ENCODE measurements around the gene ANKRD62.

ANKRD62 gene

DNA sequence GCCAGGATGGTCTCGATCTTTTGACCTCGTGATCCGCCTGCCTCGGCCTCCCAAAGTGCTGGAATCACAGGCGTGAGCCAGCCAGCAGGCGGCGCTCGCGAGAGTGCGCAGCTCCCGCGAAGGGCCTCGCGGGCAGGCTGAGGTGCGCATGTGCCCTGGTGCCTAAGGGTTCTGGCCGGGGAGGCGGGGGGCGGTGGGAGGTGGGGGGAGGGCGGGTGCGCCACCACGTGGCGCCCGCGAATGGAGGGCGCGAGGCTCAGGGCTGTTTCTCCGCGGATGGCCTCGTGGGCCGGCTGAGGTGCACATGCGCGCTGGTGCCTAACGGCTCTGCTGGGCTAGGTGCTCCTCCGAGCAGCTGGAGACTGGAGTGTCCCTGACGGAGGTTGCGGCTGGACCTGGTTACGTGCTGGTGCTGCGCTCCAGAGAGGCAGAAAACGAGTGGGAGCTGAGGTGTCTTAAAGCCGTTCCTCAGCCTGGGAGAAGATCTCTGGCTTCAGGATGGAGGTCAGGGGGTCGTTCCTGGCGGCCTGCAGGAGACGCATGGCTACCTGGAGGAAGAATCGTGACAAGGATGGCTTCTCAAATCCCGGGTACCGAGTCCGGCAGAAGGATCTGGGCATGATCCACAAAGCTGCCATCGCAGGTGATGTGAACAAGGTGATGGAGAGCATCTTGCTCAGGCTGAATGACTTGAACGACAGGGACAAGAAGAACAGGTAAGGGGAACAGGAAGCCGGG is at the start of gene ANKRD62:
Gene ANKRD62 (plus strand): TSS at position 324 of the 738 bp plus-strand sequence. CDS start 175 bp downstream, at position 499.
- DNase-seq (ENCODE audit: low read depth), result no peak

DNA sequence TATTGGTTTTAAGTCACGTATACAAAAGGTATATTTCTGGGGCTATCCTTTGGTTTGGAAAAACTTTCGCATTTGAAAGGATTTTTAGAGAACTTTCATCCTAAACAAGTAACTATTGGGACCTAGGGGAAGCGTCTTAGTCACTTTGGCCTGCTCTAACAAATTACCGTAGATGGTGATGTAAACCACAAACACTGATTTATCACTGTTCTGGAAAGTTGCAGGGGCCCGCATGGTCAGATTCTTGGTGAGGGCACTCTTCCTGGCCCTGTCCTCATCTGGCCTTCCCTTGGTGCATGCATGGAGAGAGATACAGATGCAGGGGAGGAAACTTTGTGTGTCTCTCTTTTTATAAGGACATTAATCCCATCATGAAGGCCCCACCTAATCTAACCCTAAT is 49.1 kb upstream of the ANKRD62 start:
- no peak for DNase-seq (ENCODE audit: low read depth)

DNA sequence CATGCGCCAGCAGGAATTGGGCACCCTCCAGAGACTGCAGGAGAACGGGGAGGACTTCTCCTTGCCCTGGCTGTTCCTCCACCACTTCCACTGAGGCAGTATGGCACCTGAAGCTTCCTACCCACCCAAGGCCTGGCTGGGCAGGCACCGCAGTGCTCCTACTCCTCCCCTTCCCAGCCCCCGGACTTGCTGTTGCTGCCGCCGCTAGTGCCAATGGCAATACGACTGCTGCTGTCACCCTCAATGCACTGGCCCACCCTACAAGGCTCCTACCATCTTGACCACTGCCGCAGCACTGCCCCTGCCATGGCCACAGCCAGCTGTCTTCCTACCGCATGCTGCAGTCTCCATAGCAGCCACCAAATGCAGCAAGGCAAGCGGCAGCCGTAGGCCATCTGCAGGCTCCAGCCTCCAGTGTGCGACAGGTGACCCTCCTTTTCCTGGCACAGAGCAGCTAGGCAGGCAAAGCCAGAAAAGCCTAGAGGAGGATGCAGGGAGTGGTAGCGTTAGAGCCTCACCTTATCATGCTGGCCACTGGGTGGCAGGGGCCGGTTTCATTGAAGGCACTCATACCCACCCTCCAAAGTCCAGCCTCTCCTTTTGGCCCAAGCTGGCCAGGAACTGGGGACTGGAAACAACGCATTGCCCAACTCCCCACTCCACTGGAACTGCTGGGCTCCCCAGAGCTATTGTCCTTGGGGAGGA is 47.4 kb upstream of the ANKRD62 start:
- DNase-seq (ENCODE audit: low read depth), result no peak

DNA sequence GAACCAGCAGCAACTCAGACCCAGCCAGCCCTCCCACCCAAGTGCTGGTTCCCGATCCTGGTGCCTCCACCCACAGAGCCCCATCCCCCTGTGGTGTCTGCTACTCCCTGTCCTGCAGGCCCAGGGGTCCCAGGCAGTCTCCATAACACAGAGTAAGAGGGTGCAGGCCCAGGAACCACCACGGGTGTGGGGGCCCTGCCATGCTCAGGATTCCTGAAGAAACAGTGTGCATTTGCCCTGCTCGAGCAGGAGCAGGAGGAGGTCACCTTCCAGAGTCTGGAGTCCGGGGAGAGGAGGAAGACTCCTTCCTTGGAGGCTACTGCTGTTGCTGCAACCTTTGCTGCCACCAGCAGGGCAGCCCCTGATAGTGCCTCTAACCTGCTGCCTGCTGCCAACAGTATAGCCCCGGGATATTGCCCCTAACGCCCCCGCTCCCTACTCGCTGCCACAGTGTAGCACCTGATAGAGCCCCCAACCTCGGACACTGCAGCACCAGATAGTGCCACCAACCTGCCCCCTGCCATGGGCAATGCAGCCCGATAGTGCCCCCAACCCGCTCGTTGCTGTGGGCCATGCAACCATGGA is 46.8 kb upstream of the ANKRD62 start:
- no peak for DNase-seq (ENCODE audit: low read depth)

DNA sequence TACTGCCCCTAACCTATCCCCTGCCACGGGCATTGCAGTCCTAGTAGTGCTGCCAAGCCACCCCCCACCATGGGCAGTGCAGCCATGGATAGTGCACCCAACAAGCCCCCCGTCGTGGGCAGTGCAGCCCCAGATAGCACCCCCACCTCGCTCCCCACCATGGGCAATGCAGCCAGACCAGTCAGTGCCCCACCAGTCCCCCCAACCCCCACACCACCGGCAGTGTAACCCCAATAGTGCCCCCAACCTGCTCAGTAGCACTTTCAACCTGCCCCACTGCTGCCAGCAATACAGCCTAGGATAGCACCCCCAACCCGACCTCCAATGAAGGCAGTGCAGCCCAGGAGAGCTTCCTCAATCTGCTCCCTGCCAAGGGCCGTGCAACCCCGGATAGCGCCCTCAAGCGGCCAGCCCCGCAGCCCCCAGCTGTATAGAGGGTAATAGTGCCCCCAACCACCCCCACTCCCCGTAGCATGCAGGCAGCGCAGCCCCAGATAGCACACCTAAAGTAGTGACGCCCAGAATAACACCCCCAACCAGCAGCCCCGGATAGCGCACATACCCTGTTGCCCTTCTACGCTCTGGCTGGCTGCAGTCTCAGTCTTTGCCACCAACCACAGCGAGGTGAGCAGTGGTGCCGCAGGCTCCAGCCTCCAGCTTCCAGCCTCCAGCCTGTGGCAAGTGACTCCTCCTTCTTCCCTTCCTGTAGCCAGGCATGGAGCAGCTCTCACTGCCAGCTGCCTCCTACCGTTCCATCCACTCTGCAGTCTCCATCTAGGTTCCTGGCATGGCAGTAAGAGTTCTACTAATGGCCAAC is 45.4 kb upstream of the ANKRD62 start:
- DNase-seq (ENCODE audit: low read depth), result no peak

DNA sequence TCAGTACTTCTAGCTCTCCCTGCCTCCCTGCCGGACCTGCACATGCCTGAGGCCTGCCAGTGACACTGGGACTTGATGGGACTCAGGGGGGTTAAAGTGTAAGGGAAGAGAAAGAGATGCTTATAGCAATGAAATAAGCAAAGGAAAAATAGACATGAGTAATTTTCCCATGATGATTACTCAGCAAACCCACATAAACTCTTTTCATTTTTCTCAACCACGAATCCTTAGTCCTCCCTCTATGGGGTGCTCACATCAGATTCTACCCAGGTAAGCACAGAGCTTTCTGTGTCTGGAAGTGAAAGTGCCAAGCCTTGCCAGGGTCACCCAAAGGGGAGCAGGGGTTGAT is 44.8 kb upstream of the ANKRD62 start:
- DNase-seq (ENCODE audit: low read depth), result no peak

DNA sequence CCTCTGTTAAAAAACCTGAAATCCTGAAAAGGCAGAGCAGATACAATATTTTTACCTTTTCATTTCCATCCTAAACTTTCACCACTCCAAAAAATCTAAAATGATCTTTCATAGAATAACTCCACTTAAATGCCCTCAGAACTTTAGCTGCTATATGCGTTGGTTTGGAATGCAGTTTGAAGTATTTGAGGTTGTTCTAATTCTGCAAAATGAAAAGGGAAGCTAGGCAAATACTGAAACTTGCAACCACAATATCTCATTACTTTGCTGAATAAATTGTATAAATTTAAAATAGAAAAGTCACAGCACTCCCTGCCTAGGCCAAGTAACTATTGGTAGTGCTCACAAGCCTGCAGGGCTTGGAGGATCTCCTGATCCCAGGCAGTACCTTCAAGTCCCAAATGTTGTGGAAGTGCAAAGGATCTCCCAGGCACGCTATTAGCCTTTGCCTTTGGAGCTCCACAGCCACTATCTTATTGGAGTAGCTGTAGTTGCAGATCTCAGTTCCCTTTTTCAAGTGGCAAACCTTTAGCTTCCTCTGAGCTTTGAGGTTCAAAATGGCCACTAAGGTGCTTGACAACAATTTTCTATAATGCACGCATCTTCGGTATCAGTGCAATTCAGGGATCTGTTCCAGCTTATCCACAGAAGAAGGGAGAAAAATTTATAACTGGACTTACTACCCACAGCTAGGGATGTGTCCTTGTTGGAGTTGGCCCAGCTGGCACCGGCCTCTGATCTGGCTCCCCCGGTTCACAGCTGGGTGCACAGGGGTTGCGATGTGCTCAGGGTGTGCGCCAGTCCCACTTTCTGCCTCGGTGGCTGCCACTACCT is 43.4 kb upstream of the ANKRD62 start:
- DNase-seq (ENCODE audit: low read depth), result no peak

DNA sequence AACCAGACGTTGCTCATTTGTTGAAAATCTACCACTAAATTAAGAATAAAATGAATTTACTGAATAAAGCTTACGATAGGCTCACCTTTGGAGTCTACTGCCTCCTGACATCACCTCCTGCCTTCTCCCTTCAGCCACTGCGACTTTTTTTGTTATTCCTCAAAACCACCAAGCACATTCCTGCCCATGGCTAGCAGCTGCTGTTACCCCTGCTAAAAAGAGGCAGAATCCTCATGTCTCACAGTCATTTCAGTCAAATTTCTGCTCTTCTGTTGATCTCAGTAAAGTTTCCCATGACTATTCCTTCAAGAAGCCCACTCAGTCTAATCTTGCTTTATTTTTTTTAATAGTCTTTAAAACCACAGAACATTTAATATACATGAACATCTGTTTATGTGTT is 40.8 kb upstream of the ANKRD62 start:
- DNase-seq (ENCODE audit: low read depth), result no peak

DNA sequence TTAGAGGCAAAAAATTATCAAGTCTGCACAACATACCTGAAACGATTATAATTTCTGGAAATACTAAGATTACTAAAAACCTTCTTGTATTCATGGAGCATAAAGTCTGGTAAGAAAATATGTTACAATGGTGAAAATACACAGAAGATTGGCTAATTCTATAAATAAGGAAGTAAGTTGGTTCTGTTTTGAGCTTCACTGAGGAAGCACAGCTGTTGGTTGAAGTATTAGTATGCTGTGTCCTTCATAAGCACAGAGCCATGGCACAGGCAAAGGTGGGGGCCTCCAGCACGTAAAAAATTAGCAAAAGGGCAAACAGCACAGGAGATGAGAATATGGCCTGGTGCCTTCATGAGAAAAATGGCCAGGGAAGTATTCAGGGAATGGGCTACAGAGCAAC is 40.4 kb upstream of the ANKRD62 start:
- DNase-seq (ENCODE audit: low read depth), result no peak

DNA sequence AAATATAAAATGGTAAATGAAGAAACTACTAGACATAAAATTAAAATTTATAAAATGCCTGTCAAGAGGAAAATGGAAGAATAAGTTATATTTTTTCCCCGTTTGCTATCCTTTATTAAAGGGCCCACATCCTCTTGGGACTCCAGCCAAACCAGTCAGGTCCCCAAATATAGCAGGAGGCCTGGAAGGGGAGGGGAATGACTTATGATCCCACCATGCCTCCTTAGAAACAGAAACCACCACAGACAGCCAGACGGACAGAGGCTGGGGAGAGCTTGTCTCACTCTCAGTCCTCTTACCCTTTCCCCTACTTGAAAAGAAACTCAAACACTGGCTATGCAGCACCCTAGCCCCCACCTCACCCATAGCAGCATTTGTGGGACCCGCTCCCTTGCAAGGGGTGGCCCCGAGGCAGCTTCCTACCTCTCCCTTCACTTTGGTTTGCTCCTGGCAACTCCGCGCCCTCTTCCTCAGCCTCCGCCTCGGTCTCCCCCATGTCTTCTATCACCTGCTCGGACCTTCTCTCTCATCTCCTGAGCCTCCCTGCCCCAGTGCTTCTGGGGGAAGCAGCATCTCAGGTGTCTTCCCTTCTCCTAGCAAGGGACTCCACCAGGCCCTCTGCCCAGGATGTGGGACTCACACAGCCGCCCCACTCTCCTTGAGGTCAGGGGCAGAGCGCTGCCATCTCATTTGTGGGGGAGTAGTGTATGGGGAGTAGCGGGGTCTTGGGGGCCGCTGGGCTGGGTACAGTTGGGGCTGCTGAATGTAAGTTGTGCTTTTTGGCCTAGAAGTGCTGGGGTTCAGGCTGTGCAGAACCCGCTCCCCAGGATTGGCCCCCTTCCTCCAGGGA is 37.4 kb upstream of the ANKRD62 start:
- no peak for DNase-seq (ENCODE audit: low read depth)

DNA sequence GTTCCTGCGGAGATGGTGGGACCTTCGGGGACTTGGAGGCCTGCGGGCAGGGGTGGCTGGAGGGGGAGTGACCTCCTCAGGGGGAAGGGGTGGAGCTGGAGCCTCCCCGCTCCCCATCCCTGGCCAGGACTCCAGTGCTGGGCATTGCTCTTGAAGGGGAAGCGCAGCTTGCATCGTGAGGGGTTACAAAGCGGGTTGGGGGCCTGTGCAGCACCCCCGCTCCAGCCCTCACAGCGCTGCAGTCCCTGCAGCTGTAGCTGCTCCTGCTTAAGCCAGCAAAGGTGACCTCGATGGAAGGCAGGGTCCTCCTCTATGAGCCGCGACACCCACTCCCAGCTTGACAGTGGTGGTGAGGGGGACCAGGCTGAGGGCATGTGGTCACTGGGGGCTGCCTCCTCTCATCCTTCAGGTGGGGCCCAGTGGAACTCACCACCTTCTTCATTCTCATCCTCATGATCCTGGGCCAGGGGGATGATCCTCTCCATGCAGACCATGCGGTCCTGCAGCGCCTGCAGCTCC is 36.7 kb upstream of the ANKRD62 start:
- DNase-seq (ENCODE audit: low read depth), result no peak

DNA sequence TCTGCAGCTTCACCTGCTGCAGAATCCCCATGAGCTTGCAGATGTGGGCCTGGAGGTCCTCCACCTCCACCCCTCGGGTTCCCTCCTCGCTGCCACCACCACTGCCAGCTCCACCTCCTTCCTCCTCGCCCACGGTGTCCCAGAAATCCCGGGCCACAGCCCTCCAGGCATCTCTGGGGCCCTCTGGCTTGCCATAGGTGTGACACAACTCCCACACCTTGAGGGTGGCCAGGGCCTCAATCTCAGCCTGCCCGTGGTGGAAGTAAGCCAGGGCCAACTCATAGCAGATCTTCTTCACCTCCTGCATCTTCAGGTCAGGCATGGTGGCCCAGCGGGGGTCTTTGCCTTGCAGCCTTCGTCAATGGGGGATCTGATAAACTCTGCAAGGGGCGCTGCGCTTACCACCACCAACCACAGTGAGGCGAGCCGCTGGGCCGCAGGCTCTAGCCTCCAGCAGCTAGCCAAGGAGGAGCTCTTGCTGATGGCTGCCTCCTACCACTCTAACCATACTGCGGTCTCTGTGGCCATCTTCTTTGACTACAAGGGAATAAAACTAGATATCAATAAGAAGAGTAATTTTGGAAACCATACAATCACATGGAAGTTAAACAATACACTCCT is 36.1 kb upstream of the ANKRD62 start:
- no peak for DNase-seq (ENCODE audit: low read depth)

DNA sequence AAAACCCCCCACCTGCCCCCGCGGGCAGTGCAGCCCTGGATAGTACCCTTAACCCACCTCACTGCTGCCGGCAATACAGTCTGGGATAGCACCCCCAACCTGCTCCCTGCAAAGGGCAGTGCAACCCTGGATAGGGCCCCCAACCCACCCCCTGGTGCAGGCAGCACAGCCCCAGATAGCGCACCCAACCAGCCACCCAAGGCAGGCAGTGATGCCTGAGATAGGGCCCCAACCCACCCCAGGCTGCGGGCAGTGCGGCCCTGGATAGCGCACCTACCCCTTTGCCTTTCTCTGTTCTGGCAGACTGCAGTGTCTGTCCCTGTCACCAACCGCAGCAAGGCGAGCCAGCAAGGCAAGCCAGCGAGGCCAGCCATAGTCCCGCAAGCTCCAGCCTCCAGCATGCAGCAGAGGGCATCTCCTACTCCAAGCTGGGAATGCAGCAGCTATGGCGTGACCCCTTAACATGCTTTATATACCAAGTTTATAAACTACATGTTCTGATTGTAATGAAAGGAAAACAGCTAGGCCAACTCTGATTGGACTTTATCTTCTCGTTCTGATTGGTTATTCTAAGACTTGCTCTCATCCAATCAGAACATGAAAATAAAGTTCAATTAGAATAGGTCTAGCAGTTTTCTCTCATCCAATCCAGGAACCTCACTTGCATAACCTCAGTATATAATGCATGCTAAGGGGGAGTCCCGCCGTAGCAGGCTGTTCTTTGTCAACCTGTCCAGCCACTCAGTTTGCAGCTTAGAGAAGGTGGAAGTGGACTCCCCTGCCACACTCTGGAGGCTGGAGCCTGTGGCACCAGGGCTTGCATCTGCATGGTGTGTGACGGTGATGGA is 34.1 kb upstream of the ANKRD62 start:
- DNase-seq (ENCODE audit: low read depth), result no peak

DNA sequence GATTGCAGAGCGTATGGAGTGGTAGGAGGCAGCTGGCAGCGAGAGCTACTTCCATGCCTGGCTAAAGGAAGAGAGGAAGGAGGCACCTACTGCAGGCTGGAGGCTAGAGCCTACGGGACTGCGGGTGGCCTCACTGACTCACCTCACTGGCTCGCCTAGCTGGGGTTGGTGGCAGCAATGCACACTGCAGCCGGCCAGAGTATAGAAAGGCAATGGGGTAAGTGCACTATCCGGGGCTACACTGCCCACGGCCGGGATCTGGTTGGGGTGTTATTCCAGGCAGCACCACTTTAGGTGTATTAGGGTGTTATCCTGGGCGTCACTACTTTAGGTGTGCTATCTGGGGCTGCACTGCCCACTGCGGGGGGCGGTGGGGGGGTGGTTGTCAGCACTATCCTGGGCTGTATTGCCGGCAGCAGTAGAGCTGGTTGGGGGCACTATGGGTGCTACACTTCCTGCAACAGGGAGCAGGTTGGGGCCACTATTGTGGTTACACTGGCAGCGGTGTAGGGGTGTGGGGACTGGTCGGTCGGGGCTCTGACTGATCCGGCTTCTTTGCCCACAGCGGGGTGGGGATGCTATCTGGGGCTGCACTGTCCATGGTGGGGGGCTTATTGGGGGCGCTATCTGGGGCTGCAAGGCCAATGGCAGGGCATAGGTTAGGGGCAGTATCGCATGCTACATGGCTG is 33.3 kb upstream of the ANKRD62 start:
- no peak for DNase-seq (ENCODE audit: low read depth)

DNA sequence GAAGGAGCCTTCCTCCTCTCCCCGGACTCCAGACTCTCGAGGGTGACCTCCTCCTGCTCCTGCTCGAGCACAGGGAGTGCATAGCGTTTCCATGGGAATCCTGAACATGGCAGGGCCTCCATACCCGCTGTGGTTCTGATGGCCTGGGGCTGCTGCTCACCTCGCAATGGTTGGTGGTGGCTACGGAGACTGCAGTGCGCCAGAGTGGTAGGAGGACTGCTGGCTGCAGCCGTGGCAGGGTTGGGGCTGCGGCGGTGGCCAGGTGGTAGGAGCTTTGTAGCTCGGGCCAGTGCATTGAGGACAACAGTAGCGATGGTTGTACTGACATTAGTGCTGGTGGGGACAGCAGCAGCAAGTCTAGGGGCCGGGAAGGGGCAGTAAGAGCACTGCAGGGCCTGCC is 32.0 kb upstream of the ANKRD62 start:
- no peak for DNase-seq (ENCODE audit: low read depth)

DNA sequence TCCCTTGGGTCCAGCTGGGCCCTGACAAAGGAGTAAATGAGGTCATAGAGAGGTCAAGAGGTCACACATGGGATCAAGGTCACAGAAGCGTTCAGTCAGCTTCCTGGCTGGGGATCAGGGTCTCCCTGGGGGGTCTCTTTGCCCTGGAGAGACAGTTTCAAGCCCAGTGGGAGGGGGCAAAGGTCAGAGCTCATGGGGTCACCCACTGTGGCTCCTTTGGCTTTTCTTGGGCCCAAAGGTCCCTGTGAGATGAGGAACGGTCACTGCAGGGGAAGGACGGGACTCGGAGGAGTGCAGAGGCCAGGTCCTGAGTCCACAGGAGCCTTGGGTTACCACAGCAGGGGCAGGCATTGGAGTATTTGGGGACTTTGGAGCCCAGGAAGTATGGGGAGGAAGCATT is 30.7 kb upstream of the ANKRD62 start:
- no peak for DNase-seq (ENCODE audit: low read depth)

DNA sequence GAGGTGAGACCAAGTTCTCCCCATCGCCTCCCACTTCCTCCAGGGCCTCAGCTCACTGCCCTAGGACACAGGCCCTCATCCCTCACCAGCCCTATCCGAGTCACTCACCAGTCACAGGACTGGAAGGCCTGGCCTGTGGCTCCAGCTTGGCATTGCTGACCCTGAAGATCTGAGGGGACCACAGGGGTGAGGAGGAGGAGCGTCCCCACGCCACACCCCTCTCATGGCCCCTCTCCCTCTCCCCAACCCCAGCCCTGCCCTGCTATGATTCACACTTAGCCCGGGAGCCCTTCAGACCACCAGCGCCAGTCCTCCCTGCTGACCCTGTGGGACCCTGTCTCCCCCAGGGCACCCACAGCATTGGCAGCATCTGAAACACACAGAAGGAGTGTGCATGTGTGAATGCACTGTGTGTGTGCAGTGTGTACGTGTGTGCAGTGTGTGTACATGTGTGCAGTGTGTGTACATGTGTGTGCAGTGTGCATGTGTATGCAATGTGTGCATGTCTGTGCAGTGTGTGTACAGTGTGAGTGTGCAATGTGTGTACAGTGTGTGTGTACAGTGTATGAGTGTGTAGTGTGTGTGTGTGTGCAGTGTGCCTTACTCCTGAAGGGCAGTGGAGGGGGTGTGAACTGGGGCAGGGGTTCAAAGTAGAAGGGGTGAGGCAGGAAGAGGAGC is 29.4 kb upstream of the ANKRD62 start:
- DNase-seq (ENCODE audit: low read depth), result no peak

DNA sequence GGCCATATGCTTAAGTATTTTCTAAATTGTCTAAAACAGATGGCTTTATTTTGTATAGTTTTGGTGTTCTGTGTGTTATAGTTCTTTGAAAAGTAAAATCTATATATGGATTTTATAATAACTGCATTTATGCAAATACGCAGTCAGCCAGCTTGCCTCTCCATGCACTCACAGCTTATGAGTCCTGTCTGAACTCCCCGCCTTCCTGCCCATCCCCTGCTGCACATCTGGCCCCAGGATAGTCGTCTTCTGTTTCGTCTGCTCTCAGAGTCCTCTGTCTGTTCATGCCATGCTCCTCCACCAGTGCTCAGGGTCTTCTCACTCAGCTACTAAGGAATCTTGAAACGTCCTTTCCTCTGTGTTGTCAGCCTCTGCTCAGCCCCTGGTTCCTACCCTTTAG is 28.2 kb upstream of the ANKRD62 start:
- DNase-seq (ENCODE audit: low read depth), result no peak
